Medulla oblongata (tissue), 1 donor: ENCODE measurements around the gene EYS.
A peak's percentile ranks its signal among the peaks of the same experiment; 100 is the strongest.
"Not testable (repeated sequence)": the region's sequence is repeated elsewhere in the genome, so short reads cannot be mapped to it uniquely, and the experiment has no call there.

Source experiments
- DNase-seq: peaks from one replicate; pipeline ENCODE4 v3.0.0-alpha.2; 2015; ENCODE audit errors: extremely low spot score

Gene EYS

GRCh38 chr6:65452333-65452732 is 254.7 kb downstream of the EYS start:
- no peak for DNase-seq

- no peak for DNase-seq
These were observed 256.6 kb downstream of the EYS start for GRCh38 chr6:65450451-65450850.

- DNase-seq, result no peak
These were observed 257.1 kb downstream of the EYS start for GRCh38 chr6:65449926-65450325.

GRCh38 chr6:65448866-65449265 is 258.2 kb downstream of the EYS start:
- DNase-seq, result peak; percentile 48

- DNase-seq, result no peak
These were observed 270.7 kb downstream of the EYS start for GRCh38 chr6:65436281-65436680.

GRCh38 chr6:65416621-65417020 is 290.4 kb downstream of the EYS start:
- DNase-seq, result peak; percentile 4

GRCh38 chr6:65410309-65410708 is 296.7 kb downstream of the EYS start:
- DNase-seq, result no peak

GRCh38 chr6:65402564-65402963 is 304.5 kb downstream of the EYS start:
- no peak for DNase-seq

- DNase-seq, result no peak
These were observed 307.5 kb downstream of the EYS start for GRCh38 chr6:65399355-65400084.

- DNase-seq, result no peak
These were observed 308.2 kb downstream of the EYS start for GRCh38 chr6:65398851-65399250.

- no peak for DNase-seq
These were observed 356.5 kb downstream of the EYS start for GRCh38 chr6:65350530-65350929.

GRCh38 chr6:65302655-65303054 is 404.4 kb downstream of the EYS start:
- not testable (repeated sequence) for DNase-seq

GRCh38 chr6:65299236-65299635 is 407.8 kb downstream of the EYS start:
- no peak for DNase-seq

GRCh38 chr6:65295812-65296211 is 411.2 kb downstream of the EYS start:
- no peak for DNase-seq

- no peak for DNase-seq
These were observed 417.5 kb downstream of the EYS start for GRCh38 chr6:65289491-65289890.

GRCh38 chr6:65285275-65285674 is 421.8 kb downstream of the EYS start:
- DNase-seq, result no peak

- no peak for DNase-seq
These were observed 427.0 kb downstream of the EYS start for GRCh38 chr6:65280060-65280459.

- DNase-seq, result no peak
These were observed 444.8 kb downstream of the EYS start for GRCh38 chr6:65262241-65262640.

- no peak for DNase-seq
These were observed 447.0 kb downstream of the EYS start for GRCh38 chr6:65259982-65260381.

- no peak for DNase-seq
These were observed 448.0 kb downstream of the EYS start for GRCh38 chr6:65259059-65259458.

GRCh38 chr6:65253041-65253440 is 454.0 kb downstream of the EYS start:
- no peak for DNase-seq

- DNase-seq, result no peak
These were observed 458.9 kb downstream of the EYS start for GRCh38 chr6:65248101-65248610.

- DNase-seq, result no peak
These were observed 475.4 kb downstream of the EYS start for GRCh38 chr6:65231616-65232015.

GRCh38 chr6:65229825-65230224 is 477.2 kb downstream of the EYS start:
- DNase-seq, result no peak
